Fibroblast of skin of scalp (primary cell): ENCODE measurements around the gene POM121. TPM values are rescaled to one million over a fixed set of nuclear protein-coding genes. Genes with fewer than 3 reads are reported as not detected.
"Not testable (repeated sequence)": the region's sequence is repeated elsewhere in the genome, so short reads cannot be mapped to it uniquely, and the experiment has no call there.

ENCODE experiments used
- DNase-seq: peaks from one replicate; pipeline ENCODE4 v3.0.0-alpha.2; 2013
- polyA plus RNA-seq, 2 experiments: library from polyadenylated mRNA; unstranded; fragments of 120-200 nt; gene quantifications; one replicate each; pipeline ENCODE4 v1.2.1, GENCODE V29; 2013; ENCODE audit not compliant: insufficient read length in 2 of 2

Gene POM121
- 33.1 TPM for polyA plus RNA-seq (2013, experiment 1 of 2; ENCODE audit: insufficient read length)
- 33.1 TPM for polyA plus RNA-seq (2013, experiment 2 of 2; ENCODE audit: insufficient read length)

- DNase-seq = peak; percentile 87
These were observed at the start of gene POM121 for GRCh38 chr7:72924733-72925545. TSS of gene POM121 (plus strand) at chr7:72925095. CDS start at chr7:72925122, 27 bp downstream.

- peak; percentile 89 for DNase-seq
These were observed 45.7 kb upstream of the POM121 start for GRCh38 chr7:72879079-72879736.

- DNase-seq = peak; percentile 40
These were observed 45.1 kb upstream of the POM121 start for GRCh38 chr7:72879737-72880215.

GRCh38 chr7:72891750-72892149, 33.1 kb upstream of the POM121 start:
- DNase-seq = not testable (repeated sequence)

- not testable (repeated sequence) for DNase-seq
These were observed 20.2 kb upstream of the POM121 start for GRCh38 chr7:72904740-72905139.

- DNase-seq = not testable (repeated sequence)
These were observed 16.5 kb upstream of the POM121 start for GRCh38 chr7:72908422-72908821.

- not testable (repeated sequence) for DNase-seq
These were observed 13.5 kb upstream of the POM121 start for GRCh38 chr7:72911395-72911794.

GRCh38 chr7:72913750-72914149, 11.1 kb upstream of the POM121 start:
- DNase-seq = not testable (repeated sequence)

- peak; percentile 51 for DNase-seq
These were observed 10.0 kb upstream of the POM121 start for GRCh38 chr7:72914756-72915525.

- no peak for DNase-seq
These were observed 5.6 kb upstream of the POM121 start for GRCh38 chr7:72919256-72919775.

- peak; percentile 10 for DNase-seq
These were observed 536 bp upstream of the POM121 start for GRCh38 chr7:72924386-72924732.

- DNase-seq = peak; percentile 12
These were observed 738 bp downstream of the POM121 start for GRCh38 chr7:72925546-72926120.

- DNase-seq = not testable (repeated sequence)
These were observed 2.9 kb downstream of the POM121 start for GRCh38 chr7:72927791-72928190.

GRCh38 chr7:72928216-72928615, 3.3 kb downstream of the POM121 start:
- DNase-seq = not testable (repeated sequence)

- DNase-seq = not testable (repeated sequence)
These were observed 17.3 kb downstream of the POM121 start for GRCh38 chr7:72942022-72942705.

GRCh38 chr7:72942956-72943355, 18.1 kb downstream of the POM121 start:
- not testable (repeated sequence) for DNase-seq

- not testable (repeated sequence) for DNase-seq
These were observed 20.0 kb downstream of the POM121 start for GRCh38 chr7:72944937-72945336.

- not testable (repeated sequence) for DNase-seq
These were observed 20.7 kb downstream of the POM121 start for GRCh38 chr7:72945597-72945996.

GRCh38 chr7:72946130-72946745, 21.3 kb downstream of the POM121 start:
- not testable (repeated sequence) for DNase-seq

- DNase-seq = not testable (repeated sequence)
These were observed 23.8 kb downstream of the POM121 start for GRCh38 chr7:72948714-72949113.

- DNase-seq = not testable (repeated sequence)
These were observed 24.4 kb downstream of the POM121 start for GRCh38 chr7:72949276-72949675.
